HG02852 (cell line): ENCODE data around the gene SIK3.

ENCODE experiments used
- ATAC-seq: cut with Tn5 transposase; IDR thresholded peaks from one replicate; pipeline ENCODE4 v1.9.1; 2021; ENCODE audit warnings: mild to moderate bottlenecking, moderate library complexity; ENCODE audit not compliant: unreplicated experiment

Gene SIK3

DNA sequence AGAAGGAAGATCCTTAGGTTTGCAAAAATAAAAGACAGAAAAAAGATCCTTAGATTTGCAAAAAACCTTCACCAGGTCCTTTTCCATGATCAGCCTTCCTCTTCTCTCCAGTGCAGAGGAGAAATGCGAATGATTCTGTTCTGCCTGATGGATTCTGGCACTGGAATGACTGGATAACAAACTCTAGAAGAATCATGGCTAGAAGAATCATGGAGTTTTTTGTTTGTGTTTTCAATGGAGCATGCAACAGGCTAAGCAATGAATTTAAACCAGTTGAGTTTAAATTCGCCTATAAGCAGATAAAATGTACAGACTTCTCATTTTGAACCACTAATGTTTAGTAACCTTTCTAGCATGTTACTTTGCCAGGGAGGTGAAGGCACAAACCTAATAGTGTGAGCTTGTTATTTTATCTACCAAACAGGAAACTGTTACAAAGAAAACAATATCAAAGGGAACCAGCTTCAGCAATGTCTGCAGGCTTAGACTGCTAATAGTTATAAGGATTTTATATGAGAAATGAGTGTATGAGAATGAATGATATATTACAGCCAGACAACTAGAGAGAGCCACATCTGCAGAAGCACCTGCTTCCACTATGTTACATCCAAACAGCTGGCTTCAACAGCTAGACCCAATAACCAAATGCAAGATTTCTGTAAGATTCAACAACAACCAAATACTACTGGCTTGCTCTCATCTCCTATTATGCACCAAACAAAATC, 196.1 kb downstream of the SIK3 start:
- ATAC-seq: no peak

DNA sequence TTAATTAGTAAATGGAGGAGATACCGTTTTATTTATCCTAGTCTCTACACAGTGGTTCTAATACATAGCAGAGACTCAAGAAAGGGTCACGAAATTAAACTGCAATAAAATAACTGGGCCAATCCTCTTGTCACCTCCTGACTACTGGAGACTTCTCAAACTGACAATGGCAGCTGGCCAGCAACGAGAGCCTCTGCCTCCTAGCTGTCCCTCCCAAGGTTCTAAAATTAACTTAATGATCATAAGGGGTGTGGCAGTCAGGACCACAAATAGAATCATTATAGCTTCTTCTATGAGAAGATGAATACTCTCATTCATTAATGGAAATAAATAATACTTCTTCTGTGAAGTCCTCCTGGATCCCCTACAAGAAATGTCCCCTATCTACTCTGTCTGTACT, 197.0 kb downstream of the SIK3 start:
- no peak for ATAC-seq

DNA sequence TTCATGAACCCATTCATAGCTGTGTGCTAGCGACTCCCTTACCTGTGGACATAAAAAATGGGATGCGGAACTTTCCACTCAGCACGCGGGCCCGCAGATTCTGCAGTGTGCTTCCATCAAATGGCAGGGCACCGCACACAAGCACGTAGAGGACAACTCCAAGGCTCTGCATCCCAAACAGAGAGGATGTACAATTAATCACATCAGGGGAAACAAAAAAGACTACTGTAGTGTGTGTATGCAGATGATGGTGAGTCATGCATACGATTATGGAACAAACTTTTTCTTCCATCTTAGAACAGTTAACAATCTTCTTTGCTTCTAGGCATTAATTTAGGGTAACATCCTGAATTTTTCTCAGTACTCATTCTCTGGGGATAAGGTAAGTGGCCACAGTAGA, 202.0 kb downstream of the SIK3 start:
- ATAC-seq: no peak

DNA sequence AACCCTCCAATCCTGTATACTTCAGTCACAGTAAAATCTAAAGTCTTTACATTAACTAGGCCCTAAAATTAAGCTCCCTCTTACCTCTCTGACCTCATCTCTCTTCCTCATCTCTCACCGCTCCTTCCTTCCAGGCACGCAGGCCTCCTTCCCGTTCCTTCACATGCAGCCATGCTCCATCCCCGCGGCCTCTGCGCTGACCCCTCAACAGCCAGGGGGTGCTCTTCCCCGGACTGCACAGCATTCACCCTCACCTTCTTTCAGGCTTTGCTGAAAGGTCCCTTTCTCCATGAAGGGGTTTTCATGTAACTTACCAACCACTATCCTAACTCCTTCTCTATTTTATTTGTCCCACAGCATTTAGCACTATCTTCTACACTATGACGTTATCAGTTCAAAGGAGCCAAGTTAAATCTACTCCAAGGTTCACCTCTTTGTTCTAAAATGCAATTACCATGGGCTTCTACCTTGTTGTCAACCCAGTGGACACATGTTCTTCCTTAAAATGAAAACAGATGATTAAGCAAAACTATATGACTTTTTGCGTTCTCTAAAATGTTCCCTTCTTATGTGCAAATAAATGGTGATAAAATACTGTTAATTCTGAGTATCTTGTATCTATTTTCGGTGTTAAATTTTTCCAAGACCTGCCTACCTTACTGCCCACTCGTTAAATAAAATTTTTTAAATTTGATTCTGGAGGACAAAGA, 203.0 kb downstream of the SIK3 start:
- no peak for ATAC-seq

DNA sequence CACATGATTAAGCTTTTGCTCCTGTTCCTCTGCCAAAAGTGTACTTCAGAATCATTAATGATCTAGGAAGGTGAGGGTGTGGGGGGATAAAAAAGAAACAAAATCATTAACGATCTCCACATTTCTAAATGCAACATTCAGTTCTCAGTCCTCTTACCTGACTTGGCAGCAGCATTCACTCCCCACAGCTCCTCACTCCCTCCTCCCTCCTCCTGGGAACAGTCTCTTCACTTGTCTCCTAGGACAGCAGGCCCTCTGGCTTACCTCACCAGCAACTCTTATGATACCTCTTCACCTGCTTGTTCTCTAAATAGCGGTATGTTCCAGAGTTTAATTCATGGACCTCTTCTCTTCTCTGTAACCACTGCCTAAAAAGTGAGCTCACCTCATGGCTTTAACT, 204.3 kb downstream of the SIK3 start:
- no peak for ATAC-seq

DNA sequence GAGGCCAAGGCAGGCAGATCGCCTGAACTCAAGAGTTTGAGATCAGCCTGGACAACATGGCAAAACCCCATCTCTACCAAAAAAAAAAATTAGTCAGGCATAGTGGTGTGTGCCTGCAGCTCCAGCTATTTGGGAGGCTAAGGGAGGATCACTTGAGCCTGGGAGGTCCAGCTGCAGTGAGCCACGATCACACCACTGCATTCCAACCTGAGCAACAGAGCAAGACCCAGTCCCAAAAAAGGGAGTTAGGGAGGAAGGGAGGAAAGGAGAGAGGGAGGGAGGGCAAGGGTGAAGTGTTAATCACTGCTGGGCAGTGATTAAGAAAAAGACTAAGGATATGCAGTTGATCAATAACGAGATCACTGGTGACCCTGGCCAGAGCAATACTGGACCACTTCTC, 204.8 kb downstream of the SIK3 start:
- ATAC-seq: no peak

DNA sequence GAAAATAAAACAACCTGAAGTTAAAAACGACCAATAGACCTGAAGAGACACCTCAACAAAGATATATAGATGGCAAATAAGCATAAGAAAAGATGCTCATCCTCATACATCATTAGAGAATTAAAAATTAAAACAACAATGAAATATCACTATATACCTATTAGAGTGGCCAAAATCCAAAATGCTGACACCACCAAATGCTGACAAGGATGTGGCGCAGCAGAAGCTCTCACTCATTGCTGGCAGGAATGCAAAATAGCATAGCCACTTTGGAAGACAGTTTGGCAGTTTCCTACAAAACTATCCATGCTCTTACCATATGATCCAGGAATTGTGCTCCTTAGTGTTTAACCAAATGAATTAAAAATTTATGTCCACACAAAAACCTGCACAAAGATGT, 205.9 kb downstream of the SIK3 start:
- no peak for ATAC-seq

DNA sequence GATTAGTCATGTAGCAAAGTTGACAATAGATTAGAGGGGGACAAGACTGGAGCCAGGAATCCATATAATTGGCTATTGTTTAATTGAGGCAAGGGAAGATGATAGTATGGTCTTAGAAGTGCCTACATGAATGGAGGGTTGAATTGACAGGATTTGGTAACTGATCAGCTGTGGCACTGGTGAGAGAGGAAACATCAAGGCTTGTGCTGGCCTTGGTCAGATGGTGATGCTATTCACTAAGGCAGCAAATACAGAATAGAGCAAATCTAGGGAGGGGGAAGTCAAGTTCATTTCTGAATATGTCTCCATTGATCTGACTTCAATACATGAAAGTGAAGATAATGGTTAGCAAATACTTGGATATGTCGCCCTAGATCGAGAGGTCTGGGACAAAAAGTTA, 206.5 kb downstream of the SIK3 start:
- no peak for ATAC-seq

DNA sequence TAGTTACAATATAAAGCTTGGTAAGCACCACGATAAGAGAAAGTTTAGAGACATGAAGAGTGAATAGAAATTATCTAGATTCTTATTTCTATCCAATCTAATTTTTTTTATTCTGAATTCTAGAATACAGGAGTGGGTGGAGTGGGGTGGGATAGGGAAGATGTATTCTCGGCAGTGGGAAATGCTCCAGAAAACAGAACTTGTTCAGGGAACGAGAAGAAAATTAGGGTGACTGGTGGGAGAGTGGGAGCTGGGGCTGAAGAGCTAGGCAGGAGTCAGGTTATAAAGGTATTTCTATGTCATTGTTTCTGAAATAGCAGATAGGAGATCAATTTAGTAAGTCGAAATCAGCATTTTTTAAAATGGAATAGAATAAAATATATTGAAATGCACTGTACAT, 207.6 kb downstream of the SIK3 start:
- ATAC-seq: no peak

DNA sequence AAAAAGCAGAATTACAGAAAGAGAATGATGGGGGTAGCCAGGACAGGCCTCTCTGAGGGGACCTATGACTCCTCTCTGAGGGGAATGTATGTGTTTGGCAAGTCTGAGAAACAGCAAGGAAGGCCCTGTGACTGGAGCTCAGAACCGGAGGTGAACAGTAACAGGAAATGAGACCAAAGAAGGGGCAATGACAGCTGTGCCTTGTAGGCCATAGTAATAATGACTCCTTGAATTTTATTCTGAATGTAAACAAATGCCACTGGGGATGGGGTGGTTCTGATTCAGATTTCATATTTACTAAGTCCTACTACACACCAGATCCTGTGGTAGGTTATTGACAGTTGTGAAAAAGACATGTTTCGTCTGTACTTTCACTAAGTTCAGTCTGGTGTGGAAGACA, 208.0 kb downstream of the SIK3 start:
- ATAC-seq: no peak

DNA sequence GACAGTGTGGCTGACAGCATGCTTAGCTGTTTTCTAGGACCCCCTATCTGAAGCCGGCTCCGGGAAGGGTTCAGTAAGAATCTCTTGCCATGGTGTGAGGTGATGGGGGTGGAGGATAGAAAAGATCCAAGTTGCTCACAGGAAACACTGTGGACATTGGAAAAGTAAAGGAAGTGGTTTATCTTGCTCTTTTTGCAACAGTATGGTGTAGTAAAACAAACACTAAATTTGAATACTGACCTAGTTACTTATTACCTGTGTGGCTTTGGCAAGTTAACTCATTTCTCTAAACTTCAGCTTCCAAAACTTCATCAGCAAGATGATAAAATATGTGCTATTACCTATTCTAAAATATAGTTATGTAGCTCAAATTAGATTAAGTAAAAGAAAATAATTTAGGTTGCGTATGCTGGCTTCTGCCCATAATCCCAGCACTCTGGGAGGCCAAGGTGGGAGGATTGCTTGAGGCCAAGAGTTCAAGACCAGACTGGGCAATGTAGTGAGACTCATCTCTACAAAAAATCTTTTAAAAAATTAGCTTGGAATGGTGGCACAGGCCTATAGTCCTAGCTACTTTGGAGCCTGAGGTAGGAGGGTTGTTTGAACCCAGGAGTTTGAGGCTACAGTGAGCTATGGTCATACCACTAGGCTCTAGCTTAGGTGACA, 209.2 kb downstream of the SIK3 start:
- no peak for ATAC-seq

DNA sequence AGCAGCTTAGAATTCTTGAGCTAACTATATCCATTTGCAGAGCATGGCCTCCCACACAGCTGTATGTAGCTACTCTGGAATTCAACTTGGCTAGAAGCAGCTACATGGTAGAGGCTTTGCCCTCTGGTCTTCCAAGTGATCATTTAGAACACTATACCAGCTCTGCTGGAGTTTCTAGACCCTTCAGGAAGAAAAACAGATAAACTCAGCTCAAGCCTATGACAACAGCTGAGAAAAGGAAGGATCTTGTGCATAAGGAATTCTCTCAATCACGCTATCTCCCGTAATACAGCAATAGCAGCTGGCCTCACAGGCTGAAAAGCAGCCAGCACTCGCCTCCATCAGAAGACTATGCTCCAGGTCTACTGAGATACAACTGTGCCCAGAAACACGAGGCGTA, 210.2 kb downstream of the SIK3 start:
- no peak for ATAC-seq

DNA sequence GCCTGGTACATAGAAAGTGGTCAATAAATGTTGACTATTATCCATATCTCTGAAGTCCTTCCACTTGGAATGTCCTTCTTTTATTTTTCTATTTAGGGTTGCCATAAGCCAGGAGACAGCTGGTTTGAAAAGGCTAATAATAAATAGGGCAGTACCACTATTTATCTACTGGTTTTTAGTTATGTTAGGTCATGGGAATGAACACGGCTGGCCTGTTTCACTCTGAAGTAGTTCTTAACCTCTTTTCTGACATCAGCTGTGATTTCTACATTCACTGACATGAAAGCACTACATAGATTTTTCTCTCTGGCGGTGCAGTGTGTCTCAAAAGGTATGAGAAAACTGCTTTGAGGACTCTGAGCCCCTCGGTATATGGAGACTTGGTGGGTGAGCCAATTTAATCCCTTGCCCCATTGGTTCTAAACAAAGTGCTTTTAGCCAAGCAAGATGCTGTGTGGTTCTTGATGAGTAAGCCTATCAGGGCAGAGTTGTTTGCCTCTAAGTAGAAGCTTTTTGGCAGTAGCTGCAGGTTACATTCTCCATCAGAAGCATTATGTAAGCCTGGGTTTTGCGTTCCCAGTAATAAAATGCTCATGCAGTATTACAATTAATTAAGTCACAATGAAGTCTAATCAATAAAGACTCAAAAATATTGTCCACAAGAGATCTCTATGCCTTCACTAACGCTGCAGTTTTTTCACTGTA, 212.1 kb downstream of the SIK3 start:
- no peak for ATAC-seq

DNA sequence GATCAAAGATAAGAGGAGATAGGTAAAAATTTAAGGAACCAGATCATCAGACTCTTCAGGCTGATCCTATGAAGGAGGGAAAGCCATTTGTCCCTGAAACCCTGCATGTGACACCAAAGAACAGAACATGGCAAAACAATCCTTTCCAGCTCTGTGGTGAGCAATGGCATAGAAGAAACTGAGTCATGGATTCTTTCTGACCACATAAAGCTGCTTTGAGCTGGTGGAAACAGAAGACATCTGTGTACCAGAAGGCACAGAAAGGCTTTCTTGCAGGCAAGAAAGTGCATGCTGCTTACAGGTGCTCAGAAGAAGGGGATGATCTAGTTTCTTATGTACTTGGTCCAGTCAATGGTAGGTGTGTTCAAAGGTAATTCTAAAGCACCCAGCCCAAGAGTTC, 215.8 kb downstream of the SIK3 start:
- no peak for ATAC-seq

DNA sequence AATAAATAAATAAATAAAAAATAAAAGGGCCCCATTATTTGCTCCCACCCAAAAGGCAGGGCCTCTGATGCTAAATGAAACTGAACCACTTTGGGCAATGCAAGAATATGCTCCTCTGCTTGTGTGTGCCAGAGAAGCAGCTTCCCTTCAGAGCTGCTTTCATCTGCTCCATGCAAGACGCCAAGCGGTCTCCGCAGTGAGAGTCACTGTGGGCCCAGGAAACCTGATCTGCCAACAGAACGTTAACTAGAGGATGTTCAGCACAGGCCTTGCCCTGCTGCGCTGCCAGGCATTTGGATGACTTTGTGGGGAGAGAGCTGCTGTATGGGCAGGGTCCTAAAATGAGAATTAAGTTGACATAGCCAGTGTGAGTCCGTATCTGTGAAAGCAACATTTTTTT, 217.1 kb downstream of the SIK3 start:
- no peak for ATAC-seq

DNA sequence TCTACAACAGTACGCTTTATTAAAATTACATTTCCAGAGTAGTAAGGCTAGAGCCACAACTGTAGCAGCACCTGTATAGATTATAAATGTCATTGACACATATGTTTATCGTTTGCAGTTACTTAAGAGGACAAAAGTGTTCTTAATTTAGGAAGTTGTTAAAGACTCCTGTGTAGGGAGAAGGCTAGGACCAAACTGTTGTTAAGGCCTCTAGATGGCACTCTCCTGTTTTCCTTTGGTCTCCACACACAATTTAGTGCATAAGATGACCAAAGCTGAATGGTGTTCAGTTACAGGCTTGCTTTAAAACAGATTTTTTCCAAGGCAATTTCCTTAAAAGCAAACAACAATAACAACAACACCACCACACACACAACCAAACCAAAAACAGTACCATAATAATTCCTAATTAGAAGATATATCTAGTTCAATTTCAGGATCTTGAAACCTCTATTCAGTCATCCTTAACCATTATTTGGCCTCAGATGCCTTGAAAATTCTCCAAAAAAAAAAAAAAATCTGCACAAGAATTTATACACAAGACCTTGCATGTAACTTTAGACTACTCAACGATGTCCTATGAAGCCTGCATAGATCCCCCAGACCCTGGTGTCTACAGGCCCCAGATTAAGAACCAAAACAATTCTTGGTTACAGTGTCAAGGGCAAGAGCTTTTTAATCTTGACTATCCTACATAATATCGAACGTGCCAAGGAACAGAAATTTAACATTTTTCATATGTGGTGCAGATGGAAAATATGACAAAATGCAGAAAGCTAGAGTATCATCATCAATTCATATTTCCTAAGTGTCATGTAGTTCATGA, 218.2 kb downstream of the SIK3 start:
- ATAC-seq: no peak

DNA sequence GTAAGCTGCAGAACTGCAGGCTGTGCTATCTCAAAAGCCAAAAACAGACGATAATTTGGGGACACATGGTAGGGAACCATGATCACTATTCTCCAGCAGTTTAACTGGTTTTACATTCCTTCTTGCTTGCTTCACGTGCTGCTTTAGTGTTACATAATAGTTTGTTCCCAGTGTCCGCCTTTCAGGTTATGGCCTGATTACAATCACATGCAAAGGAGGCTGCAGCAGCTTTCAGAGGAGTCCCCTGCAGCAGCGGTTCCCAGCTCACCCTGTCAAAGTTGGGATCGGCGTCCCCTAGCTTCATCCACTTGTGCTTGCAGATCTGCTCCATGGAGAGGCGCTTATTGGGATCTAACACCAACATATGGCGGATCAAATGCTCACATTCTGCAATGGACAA, 221.6 kb downstream of the SIK3 start:
- no peak for ATAC-seq

DNA sequence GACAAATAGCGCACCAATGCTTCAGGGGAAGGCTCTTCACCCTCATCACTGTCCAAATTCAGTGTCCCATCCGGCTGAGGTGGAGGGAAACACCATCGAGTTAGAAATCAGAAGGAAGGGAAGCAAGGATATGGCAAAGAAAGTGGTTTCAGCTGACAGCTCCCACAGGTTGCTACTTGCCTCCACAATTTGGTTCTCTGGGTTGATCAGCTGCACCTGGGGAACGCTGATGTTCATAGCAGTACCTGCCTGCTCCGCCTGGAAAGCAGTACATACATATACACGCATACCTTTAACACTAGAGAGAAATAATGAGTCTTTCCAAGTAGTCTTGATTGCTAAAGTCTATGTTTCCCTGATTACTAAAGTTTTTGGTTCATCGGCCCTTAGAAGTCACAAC, 223.0 kb downstream of the SIK3 start:
- no peak for ATAC-seq

DNA sequence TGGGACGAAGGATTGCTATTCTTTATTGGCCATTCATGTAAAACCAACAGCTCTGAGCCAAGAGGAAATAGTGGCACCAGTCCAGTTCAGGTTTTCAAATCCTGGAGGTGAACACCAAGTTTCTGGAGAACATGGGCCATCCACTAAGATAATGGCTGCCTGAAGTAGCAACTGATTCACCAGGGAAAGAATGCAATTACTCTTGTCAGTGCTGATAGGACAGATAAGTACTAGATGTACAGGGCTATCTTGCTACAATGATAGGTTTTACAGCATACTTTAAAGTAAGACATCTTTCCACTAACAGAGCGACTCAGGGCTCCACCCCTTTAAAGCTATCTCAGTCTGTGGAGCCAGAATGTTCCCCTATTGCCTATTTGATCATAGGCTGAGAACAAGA, 224.0 kb downstream of the SIK3 start:
- no peak for ATAC-seq

DNA sequence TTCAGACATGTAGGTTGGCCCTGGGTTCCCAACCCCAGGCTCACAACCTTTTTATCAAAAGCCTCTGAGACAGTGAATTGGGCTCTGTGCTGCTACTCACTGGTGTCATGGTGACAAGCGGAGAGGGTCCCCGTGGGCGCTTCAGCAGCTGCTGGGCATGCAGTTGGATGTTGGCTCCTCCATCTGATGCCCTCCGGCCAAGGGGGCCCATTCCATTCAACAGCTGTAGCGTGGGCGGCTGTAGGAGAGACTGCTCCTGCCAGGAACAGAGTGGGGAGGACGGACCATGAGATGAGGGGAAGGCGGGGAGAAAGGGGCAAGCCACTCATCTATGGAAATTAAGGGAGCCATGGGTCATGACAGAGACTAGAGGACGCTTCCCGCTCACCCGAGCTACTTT, 224.8 kb downstream of the SIK3 start:
- ATAC-seq: no peak

DNA sequence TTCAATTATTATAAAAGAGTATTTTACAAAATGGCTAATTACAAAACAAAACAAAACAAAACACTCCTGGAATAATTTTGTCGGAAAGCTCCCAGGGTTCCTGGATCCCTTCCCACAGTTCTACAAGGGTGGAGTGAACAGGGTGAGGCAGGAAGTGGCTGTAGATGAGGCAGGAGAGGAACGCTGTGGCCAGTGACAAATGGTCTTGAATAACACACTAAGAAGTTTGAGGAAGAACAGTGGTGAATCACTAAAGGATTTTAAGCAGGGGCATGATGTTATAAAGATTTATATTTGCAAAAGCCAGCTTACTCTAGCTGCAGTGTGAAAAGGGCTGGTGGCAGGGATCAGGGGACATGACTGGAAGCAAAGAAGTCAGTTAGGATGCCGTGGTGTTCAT, 227.0 kb downstream of the SIK3 start:
- no peak for ATAC-seq
